ENCODE data around the gene MGAT4A. TPM values are rescaled to one million over a fixed set of nuclear protein-coding genes. Genes with fewer than 3 reads are reported as not detected.

MGAT4A gene
- total RNA-seq, 2 donors from 2014 or later, result 44.0 to 80.8 TPM

- H3K36me3 ChIP-seq, result no peaks in the 10 kb centered on the region
- H3K9me3 ChIP-seq, result no peaks in the 10 kb centered on the region
- no peaks in the 10 kb centered on the region for H3K4me1 ChIP-seq (ENCODE audit: control insufficient read depth in 1 of 2, low read depth in 2 of 2)
- no peak overlapping the region for H3K4me3 ChIP-seq
- no peak overlapping the region for H3K27ac ChIP-seq
- no peak for DNase-seq (ENCODE audit: low spot score)
- no peaks in the 10 kb centered on the region for H3K27me3 ChIP-seq (replicated peaks; ENCODE audit: insufficient read depth)
- ATAC-seq (ENCODE audit: insufficient number of reproducible peaks, low FRiP score, low read depth), result no peak
- TF ChIP-seq, protein P1, sequence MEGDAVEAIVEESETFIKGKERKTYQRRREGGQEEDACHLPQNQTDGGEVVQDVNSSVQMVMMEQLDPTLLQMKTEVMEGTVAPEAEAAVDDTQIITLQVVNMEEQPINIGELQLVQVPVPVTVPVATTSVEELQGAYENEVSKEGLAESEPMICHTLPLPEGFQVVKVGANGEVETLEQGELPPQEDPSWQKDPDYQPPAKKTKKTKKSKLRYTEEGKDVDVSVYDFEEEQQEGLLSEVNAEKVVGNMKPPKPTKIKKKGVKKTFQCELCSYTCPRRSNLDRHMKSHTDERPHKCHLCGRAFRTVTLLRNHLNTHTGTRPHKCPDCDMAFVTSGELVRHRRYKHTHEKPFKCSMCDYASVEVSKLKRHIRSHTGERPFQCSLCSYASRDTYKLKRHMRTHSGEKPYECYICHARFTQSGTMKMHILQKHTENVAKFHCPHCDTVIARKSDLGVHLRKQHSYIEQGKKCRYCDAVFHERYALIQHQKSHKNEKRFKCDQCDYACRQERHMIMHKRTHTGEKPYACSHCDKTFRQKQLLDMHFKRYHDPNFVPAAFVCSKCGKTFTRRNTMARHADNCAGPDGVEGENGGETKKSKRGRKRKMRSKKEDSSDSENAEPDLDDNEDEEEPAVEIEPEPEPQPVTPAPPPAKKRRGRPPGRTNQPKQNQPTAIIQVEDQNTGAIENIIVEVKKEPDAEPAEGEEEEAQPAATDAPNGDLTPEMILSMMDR (IDR thresholded peaks at IDR 0.05), result no peak
These were observed 19.8 kb upstream of the MGAT4A start for GRCh38 chr2:98750593-98751282.

- Histone ChIP-seq H3K4me1 (ENCODE audit: control insufficient read depth in 1 of 2, low read depth in 2 of 2) (no peaks in the 10 kb centered on the region), H3K4me3 (no peak overlapping the region), H3K27me3 (replicated peaks; ENCODE audit: insufficient read depth) (no peaks in the 10 kb centered on the region), H3K9me3 (no peaks in the 10 kb centered on the region), H3K36me3 (no peaks in the 10 kb centered on the region), H3K27ac (no peak overlapping the region)
- no peak for ATAC-seq (ENCODE audit: insufficient number of reproducible peaks, low FRiP score, low read depth)
- no peak for DNase-seq (ENCODE audit: low spot score)
- TF ChIP-seq, protein P1 (IDR thresholded peaks at IDR 0.05), result no peak
These were observed 18.1 kb upstream of the MGAT4A start for GRCh38 chr2:98749066-98749450.

DNA sequence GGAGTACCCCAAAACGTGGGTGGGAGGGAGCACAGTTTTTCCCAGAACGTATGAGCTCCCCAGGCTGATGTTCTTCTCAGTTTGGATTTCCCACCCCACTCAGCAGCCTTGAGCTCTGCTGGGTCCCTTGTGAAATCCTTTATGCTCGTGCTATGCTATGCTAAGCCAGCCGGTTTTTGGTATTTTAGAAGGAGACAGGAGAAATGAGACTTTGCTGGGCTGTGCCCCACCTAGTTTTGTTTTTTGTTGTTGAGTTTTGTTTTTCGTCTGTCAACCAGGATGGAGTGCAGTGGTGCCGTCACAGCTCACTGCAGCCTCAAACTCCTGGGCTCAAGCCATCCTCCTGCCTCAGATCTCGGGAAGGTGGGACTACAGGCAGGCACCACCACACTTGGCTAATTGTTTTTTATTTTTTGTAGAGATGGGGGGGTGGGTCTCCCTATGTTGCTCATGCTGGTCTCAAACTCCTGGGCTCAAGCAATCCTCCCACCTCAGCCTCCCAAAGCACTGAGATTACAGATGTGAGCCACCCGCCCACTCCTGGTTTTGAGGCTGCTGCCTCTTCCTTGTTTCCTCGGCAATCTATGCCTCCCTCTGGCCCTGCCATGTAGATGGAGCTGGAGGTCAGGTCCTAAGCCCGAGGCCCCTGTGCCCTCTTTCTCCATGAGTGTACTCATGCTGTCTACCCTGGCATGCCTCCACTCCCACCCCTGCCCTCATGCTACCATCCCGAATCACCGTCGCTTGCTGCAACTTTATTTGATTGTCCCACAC is 17.5 kb upstream of the MGAT4A start:
- TF ChIP-seq, protein P1 (IDR thresholded peaks at IDR 0.05), result no peak
- H3K36me3 ChIP-seq, result no peaks in the 10 kb centered on the region
- no peak overlapping the region for H3K27ac ChIP-seq
- no peak overlapping the region for H3K4me3 ChIP-seq
- no peaks in the 10 kb centered on the region for H3K4me1 ChIP-seq (ENCODE audit: control insufficient read depth in 1 of 2, low read depth in 2 of 2)
- ATAC-seq (ENCODE audit: insufficient number of reproducible peaks, low FRiP score, low read depth) (no peak), DNase-seq (ENCODE audit: low spot score) (no peak)
- H3K27me3 ChIP-seq (replicated peaks; ENCODE audit: insufficient read depth), result no peaks in the 10 kb centered on the region
- no peaks in the 10 kb centered on the region for H3K9me3 ChIP-seq

DNA sequence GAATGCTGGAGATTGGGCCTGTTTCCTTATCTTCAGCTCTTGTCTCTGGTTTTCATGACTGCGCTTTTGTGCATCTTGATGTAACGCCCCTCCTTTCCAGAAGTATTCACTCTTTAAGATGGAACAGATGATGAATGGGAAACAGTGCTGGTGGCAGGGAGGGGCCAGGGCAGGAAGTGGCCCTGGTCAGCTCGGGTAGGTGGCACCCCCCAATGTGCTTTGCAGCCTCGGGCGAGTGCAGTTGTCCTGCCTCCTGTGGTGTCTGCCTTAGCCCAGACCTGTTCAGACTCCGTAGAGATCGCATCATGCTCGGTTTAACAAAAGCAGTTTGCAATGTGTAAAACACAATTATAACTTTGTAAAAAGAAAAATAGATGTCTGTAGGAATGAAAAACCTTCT is 17.0 kb upstream of the MGAT4A start:
- Histone ChIP-seq H3K36me3 (no peaks in the 10 kb centered on the region), H3K27me3 (replicated peaks; ENCODE audit: insufficient read depth) (no peaks in the 10 kb centered on the region), H3K4me3 (no peak overlapping the region), H3K27ac (no peak overlapping the region), H3K9me3 (no peaks in the 10 kb centered on the region), H3K4me1 (ENCODE audit: control insufficient read depth in 1 of 2, low read depth in 2 of 2) (no peaks in the 10 kb centered on the region)
- ATAC-seq (ENCODE audit: insufficient number of reproducible peaks, low FRiP score, low read depth) (no peak), DNase-seq (ENCODE audit: low spot score) (no peak)
- TF ChIP-seq, protein P1 (IDR thresholded peaks at IDR 0.05), result no peak

- DNase-seq (ENCODE audit: low spot score) (no peak), ATAC-seq (ENCODE audit: insufficient number of reproducible peaks, low FRiP score, low read depth) (no peak)
- no peak overlapping the region for H3K27ac ChIP-seq
- no peaks in the 10 kb centered on the region for H3K36me3 ChIP-seq
- no peaks in the 10 kb centered on the region for H3K27me3 ChIP-seq (replicated peaks; ENCODE audit: insufficient read depth)
- no peak overlapping the region for H3K4me3 ChIP-seq
- H3K9me3 ChIP-seq, result no peaks in the 10 kb centered on the region
- TF ChIP-seq, protein P1 (IDR thresholded peaks at IDR 0.05), result no peak
- no peaks in the 10 kb centered on the region for H3K4me1 ChIP-seq (ENCODE audit: control insufficient read depth in 1 of 2, low read depth in 2 of 2)
These were observed 15.5 kb upstream of the MGAT4A start for GRCh38 chr2:98746426-98746825.
